ENCODE data around the gene PALLD. TPM values are rescaled to one million over a fixed set of nuclear protein-coding genes. Genes with fewer than 3 reads are reported as not detected.

The PALLD gene
- total RNA-seq, 1 experiment from 2014 or later: 27.6 TPM

GRCh38 chr4:168713253-168713652, 216.4 kb downstream of the PALLD start:
- no peaks in the 10 kb centered on the region for H3K4me1 Mint-ChIP-seq (ENCODE audit: low read depth, unreplicated experiment)
- intact Hi-C loops (cut with micrococcal nuclease; ENCODE audit: unreplicated experiment): loop anchor here (5.0 to 10.0 kb wide), 3 partner anchors 72 to 132 kb away; no protein-coding TSS in a partner anchor
- no peak for TF ChIP-seq CTCF (IDR thresholded peaks at IDR 0.05; ENCODE audit: unreplicated experiment)
- no peaks in the 10 kb centered on the region for H3K27me3 Mint-ChIP-seq (ENCODE audit: unreplicated experiment)
- DNase-seq: no peak
- no peak overlapping the region for H3K27ac Mint-ChIP-seq (ENCODE audit: unreplicated experiment)
- no peak overlapping the region for H3K4me3 Mint-ChIP-seq (ENCODE audit: low read depth, unreplicated experiment)
- BruUV-seq (replicated peaks): no TSS peak
- H3K36me3 Mint-ChIP-seq (ENCODE audit: insufficient read depth, unreplicated experiment): no peaks in the 10 kb centered on the region
- no peaks in the 10 kb centered on the region for H3K9me3 Mint-ChIP-seq (ENCODE audit: low read depth, unreplicated experiment)
- CTCF ChIA-PET: interaction anchor here (0.6 kb wide), 1 partner anchor 21 kb away, joined by 8 read pairs; no protein-coding TSS in a partner anchor

- H3K4me1 Mint-ChIP-seq (ENCODE audit: low read depth, unreplicated experiment): no peaks in the 10 kb centered on the region
- no peaks in the 10 kb centered on the region for H3K36me3 Mint-ChIP-seq (ENCODE audit: insufficient read depth, unreplicated experiment)
- no peak for DNase-seq
- TF ChIP-seq CTCF (IDR thresholded peaks at IDR 0.05; ENCODE audit: unreplicated experiment): no peak
- H3K27me3 Mint-ChIP-seq (ENCODE audit: unreplicated experiment): no peaks in the 10 kb centered on the region
- CTCF ChIA-PET: interaction anchor here (0.5 kb wide), 1 partner anchor 184 kb away, joined by 4 read pairs; no protein-coding TSS in a partner anchor
- H3K27ac Mint-ChIP-seq (ENCODE audit: unreplicated experiment): no peak overlapping the region
- intact Hi-C loops (cut with micrococcal nuclease; ENCODE audit: unreplicated experiment): loop anchor here (10.0 kb wide), 2 partner anchors 69 to 129 kb away; no protein-coding TSS in a partner anchor
- H3K4me3 Mint-ChIP-seq (ENCODE audit: low read depth, unreplicated experiment): no peak overlapping the region
- H3K9me3 Mint-ChIP-seq (ENCODE audit: low read depth, unreplicated experiment): no peaks in the 10 kb centered on the region
- BruUV-seq (replicated peaks): no TSS peak
Observed at GRCh38 chr4:168715896-168716295, 219.0 kb downstream of the PALLD start.

- intact Hi-C loops (cut with micrococcal nuclease; ENCODE audit: unreplicated experiment): loop anchor here (10.0 kb wide), 2 partner anchors 68 to 128 kb away; no protein-coding TSS in a partner anchor
- TF ChIP-seq CTCF (IDR thresholded peaks at IDR 0.05; ENCODE audit: unreplicated experiment): no peak
- H3K9me3 Mint-ChIP-seq (ENCODE audit: low read depth, unreplicated experiment): no peaks in the 10 kb centered on the region
- H3K27ac Mint-ChIP-seq (ENCODE audit: unreplicated experiment): no peak overlapping the region
- no peak for DNase-seq
- BruUV-seq (replicated peaks): no TSS peak
- no peaks in the 10 kb centered on the region for H3K27me3 Mint-ChIP-seq (ENCODE audit: unreplicated experiment)
- H3K36me3 Mint-ChIP-seq (ENCODE audit: insufficient read depth, unreplicated experiment): no peaks in the 10 kb centered on the region
- CTCF ChIA-PET: interaction anchor here (0.5 kb wide), 1 partner anchor 183 kb away, joined by 4 read pairs; no protein-coding TSS in a partner anchor
- H3K4me1 Mint-ChIP-seq (ENCODE audit: low read depth, unreplicated experiment): no peaks in the 10 kb centered on the region
- no peak overlapping the region for H3K4me3 Mint-ChIP-seq (ENCODE audit: low read depth, unreplicated experiment)
Observed at GRCh38 chr4:168716406-168717129, 219.7 kb downstream of the PALLD start.

- intact Hi-C loops (cut with micrococcal nuclease; ENCODE audit: unreplicated experiment): loop anchor here (10.0 kb wide), 2 partner anchors 67 to 127 kb away; no protein-coding TSS in a partner anchor
- Mint-ChIP-seq H3K4me1 (ENCODE audit: low read depth, unreplicated experiment) (no peaks in the 10 kb centered on the region), H3K4me3 (ENCODE audit: low read depth, unreplicated experiment) (no peak overlapping the region), H3K9me3 (ENCODE audit: low read depth, unreplicated experiment) (no peaks in the 10 kb centered on the region), H3K36me3 (ENCODE audit: insufficient read depth, unreplicated experiment) (no peaks in the 10 kb centered on the region), H3K27ac (ENCODE audit: unreplicated experiment) (no peak overlapping the region), H3K27me3 (ENCODE audit: unreplicated experiment) (peaks cover 9% of the 10 kb centered on the region)
- no peak for TF ChIP-seq CTCF (IDR thresholded peaks at IDR 0.05; ENCODE audit: unreplicated experiment)
- no TSS peak for BruUV-seq (replicated peaks)
- DNase-seq: no peak
- CTCF ChIA-PET: no interaction called here
Observed at GRCh38 chr4:168717847-168718246, 221.0 kb downstream of the PALLD start.

Measured in Calu3 (cell line).